K562 (cell line): ENCODE results near the gene ANK2. TPM values are rescaled to one million over a fixed set of nuclear protein-coding genes. Genes with fewer than 3 reads are reported as not detected.

Experiments used
- ATAC-seq: fragments of 200-7000 bp; cut with Tn5 transposase; 3 replicates; pipeline ENCODE4 v1.9.1; 2020; ENCODE audit warnings: moderate library complexity
- BruUV-seq: library from RNA; stranded (reverse); fragments of 400-500 nt; replicated peaks from 2 replicates; lab custom pipeline; 2021; lab: Mats Ljungman, UMichigan
- CTCF ChIA-PET: fragments of 300-600 bp; formaldehyde crosslinking; extraction: SDS; loops from one replicate; lab custom pipeline; 2021; ENCODE audit warnings: low intra/inter-chr PET ratio; lab: Yijun Ruan, JAX
- POLR2A ChIA-PET: fragments of 300-600, 350-650 bp; sonication (Branson Sonifier 250); formaldehyde crosslinking; extraction: SDS; loops from one replicate; lab custom pipeline; 2021; ENCODE audit warnings: antibody characterized with exemption, inconsistent platforms; lab: Yijun Ruan, JAX
- DNase-seq, 4 experiments: peaks; one replicate each; pipeline versions ENCODE4 v3.0.0 to v3.0.0-alpha.2; 2011 to 2018; ENCODE audit warnings: low spot score in 3 of 4, mixed read lengths in 3 of 4; ENCODE audit errors: extremely low read depth in 1 of 4
- FAIRE-seq: peaks from 2 replicates; lab custom pipeline; 2011; peaks lifted over from hg19 to GRCh38; lab: Jason Lieb, UNC
- H2AFZ ChIP-seq: 2 replicates; pipeline ENCODE4 v1.6.0; 2011; ENCODE audit warnings: low read depth, low read length, control low read depth, inconsistent platforms
- H3K27ac ChIP-seq: fragments of 200-600 bp; 3 replicates; pipeline ENCODE4 v1.8.0; 2011; ENCODE audit warnings: low read depth, mild to moderate bottlenecking, control low read depth, inconsistent platforms, low read length, moderate library complexity, mixed read lengths; ENCODE audit errors: extremely low read depth
- H3K27me3 ChIP-seq, 2 experiments: fragments of 300-600 bp in 1 of 2; 2 replicates in 1 of 2; 3 replicates in 1 of 2; pipeline versions ENCODE4 v1.6.0 to v1.8.0; 2011; ENCODE audit warnings: inconsistent platforms in 2 of 2, low read length in 2 of 2, mild to moderate bottlenecking in 1 of 2, mixed read lengths in 1 of 2, moderate library complexity in 1 of 2; ENCODE audit not compliant: control insufficient read depth in 2 of 2, insufficient read depth in 2 of 2
- H3K36me3 ChIP-seq: fragments of 300-600 bp; 3 replicates; pipeline ENCODE4 v1.8.0; 2011; ENCODE audit warnings: mild to moderate bottlenecking, low read length, inconsistent platforms; ENCODE audit not compliant: control insufficient read depth, insufficient read depth
- H3K4me1 ChIP-seq, 2 experiments: fragments of 200-600 bp in 1 of 2; replicated peaks in 1 of 2; 2 replicates in 1 of 2; 3 replicates in 1 of 2; pipeline versions ENCODE4 v1.5.1 to v1.8.0; 2011; ENCODE audit warnings: inconsistent platforms in 2 of 2, low read length in 2 of 2, mild to moderate bottlenecking in 1 of 2, mixed read lengths in 1 of 2, moderate library complexity in 1 of 2; ENCODE audit not compliant: control insufficient read depth in 2 of 2, insufficient read depth in 2 of 2
- H3K4me2 ChIP-seq: 2 replicates; pipeline ENCODE4 v1.6.1; 2011; ENCODE audit warnings: low read length, control low read depth, inconsistent platforms, mixed read lengths; ENCODE audit not compliant: insufficient read depth
- H3K4me3 ChIP-seq: fragments of 200-600 bp; sonication (generic), shearing (Covaris generic); 2 replicates; pipeline ENCODE4 v1.5.1; 2016; ENCODE audit warnings: control low read depth, inconsistent platforms
- H3K79me2 ChIP-seq: fragments of 200-600 bp; 3 replicates; pipeline ENCODE4 v1.8.0; 2011; ENCODE audit warnings: low read length, inconsistent platforms; ENCODE audit not compliant: control insufficient read depth, insufficient read depth
- H3K9ac ChIP-seq, 2 experiments: 2 replicates each; pipeline versions ENCODE4 v1.6.0 to v1.6.1; 2011; ENCODE audit warnings: low read depth in 2 of 2, low read length in 2 of 2, control low read depth in 1 of 2, inconsistent platforms in 1 of 2, mild to moderate bottlenecking in 1 of 2, mixed read lengths in 1 of 2; ENCODE audit not compliant: insufficient read depth in 1 of 2
- H3K9me1 ChIP-seq: one replicate; pipeline ENCODE4 v1.6.0; 2011; ENCODE audit warnings: inconsistent platforms, mild to moderate bottlenecking, low read length, moderate library complexity; ENCODE audit not compliant: control insufficient read depth, insufficient read depth
- H3K9me3 ChIP-seq: replicated peaks from 2 replicates; pipeline ENCODE4 v1.5.1; 2011; ENCODE audit warnings: low read depth, low read length, inconsistent platforms; ENCODE audit not compliant: control insufficient read depth, insufficient read depth
- H4K20me1 ChIP-seq: replicated peaks from 2 replicates; pipeline ENCODE4 v1.6.1; 2011; ENCODE audit warnings: low read length, inconsistent platforms, mixed read lengths; ENCODE audit not compliant: control insufficient read depth, insufficient read depth
- BRD9 ChIP-seq: fragments of 450-650 bp; IDR thresholded peaks from 2 replicates; pipeline ENCODE4 v1.6.1; 2018; ENCODE audit warnings: low read depth; ENCODE audit not compliant: partially characterized antibody
- CCAR2 ChIP-seq: fragments of 200-400 bp; formaldehyde crosslinking; IDR thresholded peaks from 2 replicates; pipeline ENCODE4 v1.6.1; 2017; ENCODE audit warnings: mild to moderate bottlenecking, low read depth, low read length
- ESRRB ChIP-seq: fragments of 250-450 bp; sonication (Bioruptor Pico); IDR thresholded peaks from 2 replicates; pipeline ENCODE4 v1.5.0; 2020; ENCODE audit warnings: mild to moderate bottlenecking, moderate library complexity, borderline replicate concordance
- GATA2 ChIP-seq: sonication (generic); formaldehyde crosslinking; IDR thresholded peaks from 2 replicates; pipeline ENCODE4 v1.4.0; 2020; ENCODE audit warnings: mild to moderate bottlenecking, missing genetic modification reagents
- GTF2B ChIP-seq: IDR thresholded peaks from 2 replicates; pipeline ENCODE4 v1.6.1; 2011; ENCODE audit not compliant: insufficient read length; ENCODE audit errors: extremely low read depth
- HEY1 ChIP-seq: fragments of 250-450 bp; sonication (Bioruptor Pico); IDR thresholded peaks from 2 replicates; pipeline ENCODE4 v1.5.0; 2020; ENCODE audit warnings: mild to moderate bottlenecking, moderate library complexity, borderline replicate concordance
- NFE2 ChIP-seq: IDR thresholded peaks from 2 replicates; pipeline ENCODE4 v1.6.1; 2014; ENCODE audit warnings: antibody characterized with exemption, low read depth
- RBM14 ChIP-seq: fragments of 200-400 bp; formaldehyde crosslinking; IDR thresholded peaks from 2 replicates; pipeline ENCODE4 v1.6.1; 2018; ENCODE audit warnings: low read depth, mild to moderate bottlenecking, low read length, moderate library complexity, borderline replicate concordance; ENCODE audit not compliant: insufficient read depth
- SETDB1 ChIP-seq: IDR thresholded peaks from one replicate; pipeline ENCODE4 v1.6.1; 2012; ENCODE audit warnings: low read length, control low read depth, inconsistent platforms
- STAT5B ChIP-seq: fragments of 250-450 bp; sonication (Bioruptor Pico); IDR thresholded peaks from 2 replicates; pipeline ENCODE4 v1.8.0; 2021; ENCODE audit warnings: mild to moderate bottlenecking, inconsistent platforms
- SUPT5H ChIP-seq: fragments of 450-650 bp; IDR thresholded peaks from 2 replicates; pipeline ENCODE4 v1.6.1; 2016
- TAF9B ChIP-seq: fragments of 450-650 bp; IDR thresholded peaks from 2 replicates; pipeline ENCODE4 v1.6.1; 2018; ENCODE audit warnings: mild to moderate bottlenecking; ENCODE audit not compliant: partially characterized antibody
- TRIM25 ChIP-seq: fragments of 450-650 bp; IDR thresholded peaks from 2 replicates; pipeline ENCODE4 v1.7.0; 2016; ENCODE audit warnings: borderline replicate concordance
- ZNF707 ChIP-seq: fragments of 250-450 bp; sonication (Bioruptor Pico); conservative IDR thresholded peaks from 2 replicates; pipeline ENCODE4 v1.8.0; 2022; ENCODE audit warnings: inconsistent platforms, mild to moderate bottlenecking, moderate library complexity
- ZNF75A ChIP-seq: fragments of 450-650 bp; formaldehyde crosslinking; IDR thresholded peaks from 2 replicates; pipeline ENCODE4 v1.4.0; 2020; ENCODE audit warnings: mild to moderate bottlenecking
- ZNF830 ChIP-seq: fragments of 250-450 bp; sonication (Bioruptor Pico); IDR thresholded peaks from 2 replicates; pipeline ENCODE4 v1.5.0; 2021; ENCODE audit warnings: mild to moderate bottlenecking
- WGBS: fragments of 100-300 bp; shearing (Covaris generic); methylation state at CpG from one replicate; pipeline ENCODE4 v1.1.6; 2016; ENCODE audit warnings: low coverage, mixed read lengths; ENCODE audit not compliant: insufficient coverage; ENCODE audit errors: missing lambda C conversion rate; 5-methylcytosine and 5-hydroxymethylcytosine counted together
- in situ Hi-C: fragments of 300-500 bp; cut with MboI; formaldehyde crosslinking; loops from 4 replicates; pipeline ENCODE4 v1.15.0; 2018; ENCODE audit warnings: inconsistent platforms, mixed read lengths
- intact Hi-C: fragments of 100-400 bp; cut with micrococcal nuclease; formaldehyde crosslinking; loops from 2 replicates; pipeline ENCODE4 v1.14.2; 2022
- polyA plus RNA-seq, 8 experiments: library from polyadenylated mRNA; depleted of rRNA in 4 of 8; stranded (reverse) in 5 of 8; unstranded in 3 of 8; fragments of >200 nt; fragmentation: Nextera tagmentation in 2 of 8; fragmentation: Illumina TruSeq in 1 of 8; extraction: Ambion mirVana in 2 of 8; extraction: Trizol in 1 of 8; gene quantifications; 2 replicates each; pipeline versions ENCODE4 v1.2.1 to v1.2.3, GENCODE V29; 2011 to 2014; ENCODE audit warnings: inconsistent platforms in 1 of 8, missing spikeins in 1 of 8
- total RNA-seq, 7 experiments: library from RNA; depleted of rRNA in 6 of 7; stranded (reverse); fragments of >200 nt in 6 of 7; fragmentation: Illumina TruSeq in 2 of 7; extraction: Trizol in 2 of 7; gene quantifications; 2 replicates each; pipeline versions ENCODE4 v1.2.1 to v1.2.3, GENCODE V29; 2011 to 2021; ENCODE audit warnings: low replicate concordance in 1 of 7

ANK2 gene
- total and polyA plus RNA-seq, 9 of the 15 experiments (the other 6 are each of a cell fraction or from before 2014, with no cell fraction given) = 0.07 to 0.24 TPM; not detected in 7

GRCh38 chr4:113101669-113102068 is 52.2 kb downstream of the ANK2 start:
- H3K9me3 ChIP-seq = no peaks in the 10 kb centered on the region
- no peaks in the 10 kb centered on the region for H3K79me2 ChIP-seq
- intact Hi-C loops (no loop called here), in situ Hi-C loops (no loop called here)
- no peaks in the 10 kb centered on the region for H3K9me1 ChIP-seq
- no peaks in the 10 kb centered on the region for H3K27me3 ChIP-seq
- WGBS = 0% methylated on average over 1 of the region's 1 CpG
- no TSS peak for BruUV-seq
- no peak overlapping the region for H3K27ac ChIP-seq
- ATAC-seq (no peak), DNase-seq (no peak), FAIRE-seq (no peak)
- H3K4me1 ChIP-seq = no peaks in the 10 kb centered on the region
- no peak overlapping the region for H2AFZ ChIP-seq
- H4K20me1 ChIP-seq = no peaks in the 10 kb centered on the region
- no peak overlapping the region for H3K9ac ChIP-seq
- H3K4me3 ChIP-seq = no peak overlapping the region
- H3K36me3 ChIP-seq = no peaks in the 10 kb centered on the region
- ChIA-PET POLR2A (no interaction called here), CTCF (no interaction called here)
- no peak overlapping the region for H3K4me2 ChIP-seq
- TF ChIP-seq GTF2B = no peak
- TF ChIP-seq SUPT5H = no peak
- TF ChIP-seq SETDB1 = no peak
- TF ChIP-seq ESRRB (CRISPR knock-in tag) = no peak
- TF ChIP-seq ZNF830 = no peak
- no peak for TF ChIP-seq STAT5B (CRISPR knock-in tag)
- TF ChIP-seq BRD9 = no peak
- no peak for TF ChIP-seq TRIM25
- TF ChIP-seq ZNF75A (CRISPR knock-in tag) = no peak
- TF ChIP-seq HEY1 = no peak
- no peak for TF ChIP-seq CCAR2
- no peak for TF ChIP-seq NFE2
- no peak for TF ChIP-seq GATA2 (CRISPR knock-in tag)
- no peak for TF ChIP-seq RBM14
- TF ChIP-seq ZNF707 = no peak
- TF ChIP-seq TAF9B = no peak
